ENCODE data around the gene NOTCH3.

NOTCH3 gene

GRCh38 chr19:15200553-15201364 is at the start of gene NOTCH3:
NOTCH3 (minus strand) TSS chr19:15200995; CDS start chr19:15200905, 90 bp downstream.
- TF ChIP-seq CTCF (IDR thresholded peaks at IDR 0.05; ENCODE audit: extremely low read depth, missing control alignments) = no peak
- peak; percentile 45 for DNase-seq (ENCODE audit: low spot score)

GRCh38 chr19:15250640-15250993 is 49.8 kb upstream of the NOTCH3 start:
- DNase-seq (ENCODE audit: low spot score) = no peak
- TF ChIP-seq CTCF (IDR thresholded peaks at IDR 0.05; ENCODE audit: extremely low read depth, missing control alignments) = no peak

GRCh38 chr19:15249972-15250639 is 49.3 kb upstream of the NOTCH3 start:
- TF ChIP-seq CTCF (IDR thresholded peaks at IDR 0.05; ENCODE audit: extremely low read depth, missing control alignments) = no peak
- DNase-seq (ENCODE audit: low spot score) = no peak

GRCh38 chr19:15249528-15249874 is 48.7 kb upstream of the NOTCH3 start:
- no peak for TF ChIP-seq CTCF (IDR thresholded peaks at IDR 0.05; ENCODE audit: extremely low read depth, missing control alignments)
- DNase-seq (ENCODE audit: low spot score) = no peak

GRCh38 chr19:15248648-15249527 is 48.1 kb upstream of the NOTCH3 start:
- no peak for DNase-seq (ENCODE audit: low spot score)
- TF ChIP-seq CTCF (IDR thresholded peaks at IDR 0.05; ENCODE audit: extremely low read depth, missing control alignments) = no peak

DNA sequence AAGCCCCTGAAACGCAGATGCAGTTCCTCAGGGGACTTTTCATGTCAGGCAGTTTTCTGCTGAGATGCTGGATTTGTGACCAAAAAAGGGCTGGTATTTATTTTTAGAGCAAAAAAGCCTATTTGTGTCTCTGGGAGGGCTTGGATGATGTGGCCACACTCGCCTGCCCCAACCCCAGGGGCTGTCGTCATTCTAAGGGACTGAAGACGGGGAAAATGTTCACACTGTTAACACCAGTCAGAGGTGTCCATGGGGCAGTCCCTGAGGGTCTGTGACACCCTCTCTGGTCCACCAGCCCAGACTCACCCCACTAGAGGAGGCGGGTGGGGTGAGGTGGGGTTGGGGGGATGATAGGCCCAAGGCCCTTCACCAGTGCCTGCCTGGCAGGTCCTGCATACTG is 47.3 kb upstream of the NOTCH3 start:
- DNase-seq (ENCODE audit: low spot score) = no peak

More for the DNA sequence above, 47.3 kb upstream of the NOTCH3 start:
- TF ChIP-seq CTCF (IDR thresholded peaks at IDR 0.05; ENCODE audit: extremely low read depth, missing control alignments) = no peak

All from GM20000 (cell line).